CD8-positive, alpha-beta memory T cell (primary cell): Measurements from ENCODE around the gene SLC25A40. TPM values are rescaled to one million over a fixed set of nuclear protein-coding genes. Genes with fewer than 3 reads are reported as not detected.
A peak's percentile ranks its signal among the peaks of the same experiment; 100 is the strongest.
"Not testable (repeated sequence)": the region's sequence is repeated elsewhere in the genome, so short reads cannot be mapped to it uniquely, and the experiment has no call there.

Source experiments
- CTCF ChIA-PET: fragments of 350-600 bp; sonication (Branson Sonifier 250); formaldehyde crosslinking; loops from one replicate; lab custom pipeline; 2021; ENCODE audit warnings: antibody characterized with exemption; lab: Charles Lee
- POLR2A ChIA-PET: fragments of 350-600 bp; sonication (Branson Sonifier 250); formaldehyde crosslinking; loops from one replicate; lab custom pipeline; 2021; ENCODE audit warnings: antibody characterized with exemption; lab: Charles Lee
- DNase-seq, 5 donors: peaks; one replicate each; pipeline versions ENCODE4 v3.0.0 to v3.0.0-alpha.2; 2020 to 2022; ENCODE audit warnings: mixed read lengths in 1 of 5
- H3K27ac ChIP-seq: one replicate; pipeline ENCODE4 v1.7.0; 2013; ENCODE audit warnings: low read depth, mild to moderate bottlenecking, low read length, moderate library complexity
- H3K27me3 ChIP-seq: 2 replicates; pipeline ENCODE4 v1.7.0; 2013; ENCODE audit warnings: low read length, mild to moderate bottlenecking; ENCODE audit not compliant: insufficient read depth, poor library complexity, severe bottlenecking
- H3K36me3 ChIP-seq: 2 replicates; pipeline ENCODE4 v1.7.0; 2013; ENCODE audit warnings: mild to moderate bottlenecking, low read length, moderate library complexity; ENCODE audit not compliant: insufficient read depth
- H3K4me1 ChIP-seq: 2 replicates; pipeline ENCODE4 v1.7.0; 2013; ENCODE audit warnings: mild to moderate bottlenecking, low read length, moderate library complexity; ENCODE audit not compliant: insufficient read depth
- H3K4me3 ChIP-seq: 2 replicates; pipeline ENCODE4 v1.7.0; 2013; ENCODE audit warnings: mild to moderate bottlenecking, low read length
- H3K9me3 ChIP-seq: 2 replicates; pipeline ENCODE4 v1.7.0; 2013; ENCODE audit warnings: mild to moderate bottlenecking, low read length
- H3K27ac Mint-ChIP-seq, 8 donors: one replicate each; pipeline ENCODE4 v1.8.0; 2020 to 2021; ENCODE audit warnings: mixed read lengths in 8 of 8, mild to moderate bottlenecking in 6 of 8, inconsistent platforms in 3 of 8, moderate library complexity in 3 of 8
- H3K27me3 Mint-ChIP-seq, 2 donors: one replicate each; pipeline ENCODE4 v1.8.0; 2020 to 2021; ENCODE audit warnings: mixed read lengths in 2 of 2, mild to moderate bottlenecking in 1 of 2, moderate library complexity in 1 of 2
- H3K36me3 Mint-ChIP-seq, 3 donors: one replicate each; pipeline ENCODE4 v1.8.0; 2020 to 2021; ENCODE audit warnings: mixed read lengths in 3 of 3, inconsistent platforms in 1 of 3, mild to moderate bottlenecking in 1 of 3
- H3K4me1 Mint-ChIP-seq, 3 donors: one replicate each; pipeline ENCODE4 v1.8.0; 2020 to 2021; ENCODE audit warnings: mixed read lengths in 3 of 3, inconsistent platforms in 1 of 3, mild to moderate bottlenecking in 1 of 3
- H3K4me3 Mint-ChIP-seq, 7 donors: one replicate each; pipeline ENCODE4 v1.8.0; 2020 to 2021; ENCODE audit warnings: mixed read lengths in 7 of 7, mild to moderate bottlenecking in 6 of 7, moderate library complexity in 4 of 7, inconsistent platforms in 2 of 7
- H3K9me3 Mint-ChIP-seq, 5 donors: one replicate each; pipeline ENCODE4 v1.8.0; 2020 to 2022; ENCODE audit warnings: mixed read lengths in 5 of 5, mild to moderate bottlenecking in 3 of 5, moderate library complexity in 2 of 5, inconsistent platforms in 1 of 5
- polyA plus RNA-seq: library from polyadenylated mRNA; unstranded; fragments of 300-500 nt; fragmentation: Illumina TruSeq; gene quantifications from one replicate; pipeline ENCODE4 v1.2.3, GENCODE V29; 2021
- total RNA-seq, 2 experiments: library from RNA; stranded (reverse); gene quantifications; one replicate each; pipeline ENCODE4 v1.2.3, GENCODE V29; 2021

SLC25A40 gene
- total RNA-seq (10 to 100 TPM; 32.8 to 37.9 TPM), polyA plus RNA-seq (13.7 TPM)

- CTCF ChIA-PET = interaction anchor here (0.9 kb wide), 1 partner anchor 57 kb away, joined by 3 read pairs; the partner anchor contains the start of gene ADAM22
- POLR2A ChIA-PET = interaction anchor here (0.6 to 2.3 kb wide), 3 partner anchors 58 to 276 kb away, joined by 3 to 14 read pairs (median 4); partner anchors contain the start of genes ABCB1 and ADAM22
- Mint-ChIP-seq H3K36me3 (peaks cover 8 to 36% (median 15%) of the 10 kb centered on the region in 3 donors), H3K4me1 (peaks cover 56 to 70% (median 64%) of the 10 kb centered on the region in 3 donors), H3K9me3 (peaks cover 0 to 5% (median 2%) of the 10 kb centered on the region in 5 donors), H3K4me3 (peak within 1 kb of the TSS; percentile 92 to 100 (median 97)), H3K27me3 (peaks cover 0 to 2% of the 10 kb centered on the region in 2 donors), H3K27ac (peak within 1 kb of the TSS; percentile 97 to 99 (median 98))
- no peaks in the 10 kb centered on the region for H3K27me3 ChIP-seq
- H3K9me3 ChIP-seq = no peaks in the 10 kb centered on the region
- H3K4me1 ChIP-seq = peaks cover 35% of the 10 kb centered on the region
- DNase-seq = peak; percentile 92 to 96 (median 95)
- H3K27ac ChIP-seq = peak within 1 kb of the TSS; percentile 97
- no peaks in the 10 kb centered on the region for H3K36me3 ChIP-seq
- H3K4me3 ChIP-seq = peak within 1 kb of the TSS; percentile 87
Measured at GRCh38 chr7:87876040-87876868, at the start of gene SLC25A40, which contains the start of gene DBF4. SLC25A40 (minus strand) TSS chr7:87876360; CDS start chr7:87858727, 17,633 bp downstream. DBF4 (plus strand) TSS chr7:87876493; CDS start chr7:87876733, 240 bp downstream.

- H3K9me3 Mint-ChIP-seq, H3K4me3 ChIP-seq, H3K27ac Mint-ChIP-seq, H3K9me3 ChIP-seq, CTCF ChIA-PET, H3K27me3 ChIP-seq, H3K4me1 ChIP-seq, DNase-seq, H3K36me3 ChIP-seq, POLR2A ChIA-PET, H3K27ac ChIP-seq, H3K36me3 Mint-ChIP-seq, H3K4me3 Mint-ChIP-seq, H3K4me1 Mint-ChIP-seq: not testable (repeated sequence)
- H3K27me3 Mint-ChIP-seq = peaks cover 1 to 16% of the 10 kb centered on the region in 2 donors
Measured at GRCh38 chr7:87922759-87923395, 46.7 kb upstream of the SLC25A40 start.

- POLR2A ChIA-PET = no interaction called here
- Mint-ChIP-seq H3K9me3 (no peaks in the 10 kb centered on the region), H3K4me3 (no peak overlapping the region), H3K36me3 (peaks cover 0 to 3% (median 0%) of the 10 kb centered on the region in 3 donors), H3K4me1 (no peaks in the 10 kb centered on the region), H3K27ac (no peak overlapping the region), H3K27me3 (peaks cover 1 to 20% of the 10 kb centered on the region in 2 donors)
- CTCF ChIA-PET = interaction anchor here (0.8 kb wide), 1 partner anchor 8 kb away, joined by 3 read pairs; no protein-coding TSS in a partner anchor
- Histone ChIP-seq H3K4me3 (no peak overlapping the region), H3K27ac (no peak overlapping the region), H3K36me3 (no peaks in the 10 kb centered on the region), H3K9me3 (no peaks in the 10 kb centered on the region), H3K4me1 (no peaks in the 10 kb centered on the region), H3K27me3 (no peaks in the 10 kb centered on the region)
- DNase-seq = no peak
Measured at GRCh38 chr7:87920578-87920977, 44.4 kb upstream of the SLC25A40 start.

GRCh38 chr7:87919875-87920274 is 43.7 kb upstream of the SLC25A40 start:
- POLR2A ChIA-PET = no interaction called here
- H3K4me3 Mint-ChIP-seq = no peak overlapping the region
- H3K36me3 Mint-ChIP-seq = peaks cover 0 to 3% (median 0%) of the 10 kb centered on the region in 3 donors

GRCh38 chr7:87918740-87919139 is 42.6 kb upstream of the SLC25A40 start:
- Histone ChIP-seq H3K4me3 (no peak overlapping the region), H3K27ac (no peak overlapping the region), H3K4me1 (no peaks in the 10 kb centered on the region), H3K9me3 (no peaks in the 10 kb centered on the region), H3K27me3 (no peaks in the 10 kb centered on the region), H3K36me3 (no peaks in the 10 kb centered on the region)
- no peaks in the 10 kb centered on the region for H3K4me1 Mint-ChIP-seq
- no peak overlapping the region for H3K4me3 Mint-ChIP-seq
- no peak for DNase-seq
- H3K27me3 Mint-ChIP-seq = peaks cover 1 to 20% of the 10 kb centered on the region in 2 donors
- CTCF ChIA-PET = no interaction called here
- POLR2A ChIA-PET = no interaction called here
- no peaks in the 10 kb centered on the region for H3K9me3 Mint-ChIP-seq
- peaks cover 0 to 3% (median 0%) of the 10 kb centered on the region in 3 donors for H3K36me3 Mint-ChIP-seq
- H3K27ac Mint-ChIP-seq = no peak overlapping the region

More at GRCh38 chr7:87919875-87920274, 43.7 kb upstream of the SLC25A40 start:
- H3K36me3 ChIP-seq = no peaks in the 10 kb centered on the region
- no peaks in the 10 kb centered on the region for H3K27me3 ChIP-seq
- CTCF ChIA-PET = no interaction called here
- no peaks in the 10 kb centered on the region for H3K9me3 ChIP-seq
- no peaks in the 10 kb centered on the region for H3K9me3 Mint-ChIP-seq
- no peak for DNase-seq
- peaks cover 1 to 20% of the 10 kb centered on the region in 2 donors for H3K27me3 Mint-ChIP-seq
- H3K4me1 Mint-ChIP-seq = no peaks in the 10 kb centered on the region
- H3K27ac Mint-ChIP-seq = no peak overlapping the region
- H3K4me3 ChIP-seq = no peak overlapping the region
- no peaks in the 10 kb centered on the region for H3K4me1 ChIP-seq
- no peak overlapping the region for H3K27ac ChIP-seq

- no peak for DNase-seq
- H3K4me3 Mint-ChIP-seq = no peak overlapping the region
- Histone ChIP-seq H3K27me3 (no peaks in the 10 kb centered on the region), H3K36me3 (no peaks in the 10 kb centered on the region), H3K4me1 (no peaks in the 10 kb centered on the region), H3K27ac (no peak overlapping the region), H3K4me3 (no peak overlapping the region), H3K9me3 (no peaks in the 10 kb centered on the region)
- peaks cover 3 to 8% (median 7%) of the 10 kb centered on the region in 3 donors for H3K36me3 Mint-ChIP-seq
- peaks cover 0 to 2% (median 0%) of the 10 kb centered on the region in 3 donors for H3K4me1 Mint-ChIP-seq
- peak overlapping the region in 1 of 8 donors; percentile 59 for H3K27ac Mint-ChIP-seq
- H3K9me3 Mint-ChIP-seq = no peaks in the 10 kb centered on the region
- ChIA-PET POLR2A (no interaction called here), CTCF (interaction anchor here (1.2 kb wide), 1 partner anchor 9 kb away, joined by 3 read pairs; no protein-coding TSS in a partner anchor)
- peaks cover 0 to 1% of the 10 kb centered on the region in 2 donors for H3K27me3 Mint-ChIP-seq
Measured at GRCh38 chr7:87912121-87912520, 36.0 kb upstream of the SLC25A40 start.

GRCh38 chr7:87908814-87909213 is 32.7 kb upstream of the SLC25A40 start:
- POLR2A ChIA-PET, H3K4me3 ChIP-seq, H3K4me1 ChIP-seq, H3K4me3 Mint-ChIP-seq, H3K4me1 Mint-ChIP-seq, H3K36me3 ChIP-seq, H3K27ac ChIP-seq, CTCF ChIA-PET, H3K9me3 Mint-ChIP-seq, H3K27ac Mint-ChIP-seq, H3K27me3 Mint-ChIP-seq, H3K9me3 ChIP-seq, H3K27me3 ChIP-seq, DNase-seq: not testable (repeated sequence)
- H3K36me3 Mint-ChIP-seq = peaks cover 0 to 29% (median 9%) of the 10 kb centered on the region in 3 donors
